Nephron (organoid): ENCODE results near the gene RSRC1.
"Not testable (repeated sequence)": the region's sequence is repeated elsewhere in the genome, so short reads cannot be mapped to it uniquely, and the experiment has no call there.

Experiments used
- H3K27ac Mint-ChIP-seq, 3 experiments: 2 replicates each; pipeline ENCODE4 v1.8.0; 2020; ENCODE audit warnings: mixed read lengths in 3 of 3, mild to moderate bottlenecking in 2 of 3, moderate library complexity in 1 of 3
- H3K27me3 Mint-ChIP-seq: 2 replicates; pipeline ENCODE4 v1.8.0; 2021; ENCODE audit warnings: low read depth, mild to moderate bottlenecking, moderate library complexity, mixed read lengths
- H3K36me3 Mint-ChIP-seq: 2 replicates; pipeline ENCODE4 v1.8.0; 2020; ENCODE audit warnings: low read depth, mixed read lengths
- H3K4me1 Mint-ChIP-seq: 2 replicates; pipeline ENCODE4 v1.8.0; 2020; ENCODE audit warnings: mixed read lengths
- H3K4me3 Mint-ChIP-seq, 3 experiments: 2 replicates each; pipeline ENCODE4 v1.8.0; 2020; ENCODE audit warnings: mild to moderate bottlenecking in 3 of 3, mixed read lengths in 3 of 3, moderate library complexity in 2 of 3
- H3K9me3 Mint-ChIP-seq: 2 replicates; pipeline ENCODE4 v1.8.0; 2020; ENCODE audit warnings: mixed read lengths
- TF ChIP-seq, protein P1 (sequence below), 3 experiments: fragments of 200-600 bp; sonication (generic); IDR thresholded peaks; one replicate each; pipeline ENCODE4 v1.5.0; 2021; ENCODE audit warnings: antibody characterized with exemption in 3 of 3; ENCODE audit not compliant: unreplicated experiment in 3 of 3

The RSRC1 gene

DNA sequence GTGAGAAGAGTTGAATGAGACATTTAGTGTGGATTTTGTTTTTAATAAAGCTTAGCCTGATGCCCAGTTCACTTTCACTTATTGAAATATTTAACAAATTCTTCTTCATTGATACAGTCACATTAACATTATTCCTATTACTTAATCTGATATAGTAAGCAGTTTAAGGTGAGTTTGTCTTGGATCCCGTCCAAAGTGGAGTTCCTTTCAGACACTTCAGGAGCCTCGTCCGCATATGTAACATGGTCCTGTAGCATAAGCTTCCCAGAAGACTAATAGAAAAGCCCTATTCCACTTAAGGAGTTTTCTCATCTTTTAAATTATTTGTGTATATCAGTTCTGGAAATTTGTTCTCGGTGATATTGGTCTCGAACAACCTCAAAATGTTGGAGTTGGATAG, 421.4 kb downstream of the RSRC1 start:
- Mint-ChIP-seq H3K4me1 (no peaks in the 10 kb centered on the region), H3K27me3 (no peaks in the 10 kb centered on the region), H3K4me3 (no peak overlapping the region), H3K9me3 (no peaks in the 10 kb centered on the region), H3K36me3 (no peaks in the 10 kb centered on the region), H3K27ac (no peak overlapping the region)
- TF ChIP-seq, protein P1, sequence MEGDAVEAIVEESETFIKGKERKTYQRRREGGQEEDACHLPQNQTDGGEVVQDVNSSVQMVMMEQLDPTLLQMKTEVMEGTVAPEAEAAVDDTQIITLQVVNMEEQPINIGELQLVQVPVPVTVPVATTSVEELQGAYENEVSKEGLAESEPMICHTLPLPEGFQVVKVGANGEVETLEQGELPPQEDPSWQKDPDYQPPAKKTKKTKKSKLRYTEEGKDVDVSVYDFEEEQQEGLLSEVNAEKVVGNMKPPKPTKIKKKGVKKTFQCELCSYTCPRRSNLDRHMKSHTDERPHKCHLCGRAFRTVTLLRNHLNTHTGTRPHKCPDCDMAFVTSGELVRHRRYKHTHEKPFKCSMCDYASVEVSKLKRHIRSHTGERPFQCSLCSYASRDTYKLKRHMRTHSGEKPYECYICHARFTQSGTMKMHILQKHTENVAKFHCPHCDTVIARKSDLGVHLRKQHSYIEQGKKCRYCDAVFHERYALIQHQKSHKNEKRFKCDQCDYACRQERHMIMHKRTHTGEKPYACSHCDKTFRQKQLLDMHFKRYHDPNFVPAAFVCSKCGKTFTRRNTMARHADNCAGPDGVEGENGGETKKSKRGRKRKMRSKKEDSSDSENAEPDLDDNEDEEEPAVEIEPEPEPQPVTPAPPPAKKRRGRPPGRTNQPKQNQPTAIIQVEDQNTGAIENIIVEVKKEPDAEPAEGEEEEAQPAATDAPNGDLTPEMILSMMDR (IDR thresholded peaks at IDR 0.05; ENCODE audit: unreplicated experiment in 3 of 3), result no peak

DNA sequence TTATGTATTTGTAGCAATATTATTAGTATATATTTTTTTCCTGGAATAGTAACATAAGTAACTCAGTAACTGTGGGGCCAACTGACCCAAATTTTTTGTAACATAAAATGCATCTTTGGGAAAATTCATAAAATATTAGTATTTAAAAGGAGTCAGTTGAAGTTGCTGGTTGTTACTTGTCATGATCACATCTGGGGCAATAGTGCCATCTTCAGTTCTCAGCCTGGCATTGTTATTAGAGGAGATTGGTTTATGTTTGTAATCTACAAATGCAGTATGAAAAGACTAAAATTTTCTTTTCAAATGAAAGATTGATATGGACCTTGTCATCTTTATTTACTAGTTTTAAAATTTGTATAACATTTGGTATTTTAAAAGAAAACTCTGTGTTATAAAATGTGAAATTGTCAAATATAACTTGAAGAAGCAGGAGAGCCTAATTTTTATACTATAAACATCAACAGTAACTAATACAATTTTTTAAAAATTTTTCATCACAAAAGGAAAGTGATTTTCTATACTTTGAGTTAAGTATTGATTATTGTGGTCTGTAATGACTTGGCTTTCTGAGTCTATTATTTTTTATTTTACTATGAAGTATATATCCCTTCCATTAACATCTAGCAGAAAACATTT, 422.3 kb downstream of the RSRC1 start:
- Mint-ChIP-seq H3K9me3 (no peaks in the 10 kb centered on the region), H3K4me3 (no peak overlapping the region), H3K36me3 (no peaks in the 10 kb centered on the region), H3K4me1 (no peaks in the 10 kb centered on the region), H3K27ac (no peak overlapping the region), H3K27me3 (no peaks in the 10 kb centered on the region)
- TF ChIP-seq, protein P1 (IDR thresholded peaks at IDR 0.05; ENCODE audit: unreplicated experiment in 3 of 3), result peak; percentile 54 to 68 (median 62)

DNA sequence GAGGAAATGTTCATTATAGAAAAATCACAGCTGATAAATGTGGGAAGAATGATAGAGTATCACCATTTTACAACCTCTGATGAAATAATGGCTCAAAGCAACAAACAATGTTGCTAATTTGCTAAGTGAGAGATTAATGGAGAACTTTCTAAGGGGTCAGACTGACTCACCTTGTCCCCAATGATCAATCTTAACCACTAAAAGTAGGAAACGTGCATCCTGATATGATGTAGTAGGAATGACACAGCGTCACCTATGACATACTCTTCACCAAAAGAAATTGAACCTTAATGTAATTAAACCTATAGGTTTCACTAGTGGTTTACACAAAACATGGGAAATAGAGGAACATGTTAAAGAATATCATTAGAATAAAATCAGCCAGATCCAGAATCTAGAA, 426.0 kb downstream of the RSRC1 start:
- H3K36me3 Mint-ChIP-seq, result no peaks in the 10 kb centered on the region
- TF ChIP-seq, protein P1 (IDR thresholded peaks at IDR 0.05; ENCODE audit: unreplicated experiment in 3 of 3), result no peak
- no peaks in the 10 kb centered on the region for H3K4me1 Mint-ChIP-seq
- H3K27me3 Mint-ChIP-seq, result no peaks in the 10 kb centered on the region
- no peak overlapping the region for H3K4me3 Mint-ChIP-seq
- no peaks in the 10 kb centered on the region for H3K9me3 Mint-ChIP-seq
- no peak overlapping the region for H3K27ac Mint-ChIP-seq

DNA sequence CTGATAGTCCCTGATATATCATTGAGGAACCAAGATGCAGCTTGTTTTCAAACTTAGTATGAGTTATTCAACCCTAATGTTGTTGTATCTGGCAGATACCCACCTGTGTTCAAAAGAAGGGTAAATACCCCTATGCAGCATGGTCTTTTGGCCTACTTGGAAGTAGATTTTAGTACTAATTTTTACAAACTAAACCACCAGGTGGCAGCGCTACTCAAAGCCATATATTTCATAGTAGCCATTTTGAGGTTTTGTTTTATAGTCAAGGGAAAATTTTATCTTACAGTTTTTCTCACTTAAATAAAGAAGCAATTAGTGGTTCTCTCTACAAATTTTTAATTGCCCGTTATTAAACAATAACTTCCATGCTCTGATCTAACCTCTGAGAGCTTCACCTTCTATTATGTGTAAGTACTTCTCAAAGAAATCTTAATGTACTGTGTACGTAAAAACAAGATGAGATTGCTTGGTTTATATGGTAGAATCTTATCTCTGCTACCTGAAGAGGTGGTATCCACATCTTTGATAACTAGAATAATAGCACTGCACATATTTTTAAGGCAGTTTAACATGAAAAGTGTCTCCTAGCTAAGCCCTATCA, 429.6 kb downstream of the RSRC1 start:
- Mint-ChIP-seq H3K4me1 (no peaks in the 10 kb centered on the region), H3K9me3 (no peaks in the 10 kb centered on the region), H3K36me3 (peaks cover 8% of the 10 kb centered on the region), H3K27me3 (no peaks in the 10 kb centered on the region), H3K4me3 (no peak overlapping the region), H3K27ac (no peak overlapping the region)
- TF ChIP-seq, protein P1 (IDR thresholded peaks at IDR 0.05; ENCODE audit: unreplicated experiment in 3 of 3), result peak; percentile 46 to 62 (median 52)

DNA sequence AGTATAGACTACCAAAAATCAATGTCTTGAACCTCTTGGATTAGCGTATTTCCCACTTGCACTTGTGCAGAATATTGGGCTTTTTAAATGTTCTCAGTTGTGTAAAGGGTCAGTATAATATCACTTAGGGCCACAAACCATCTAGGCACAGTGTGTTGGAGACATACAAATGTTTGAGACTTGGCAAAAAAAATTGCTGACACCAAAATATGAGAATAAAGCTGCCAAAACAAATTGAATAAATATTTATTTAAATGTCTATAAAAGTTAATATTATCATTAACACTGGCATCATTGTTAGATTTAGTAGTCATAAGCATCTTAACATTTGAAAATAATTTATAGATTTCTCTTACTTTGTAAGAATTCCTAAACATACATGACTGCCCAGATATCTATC, 430.2 kb downstream of the RSRC1 start:
- no peaks in the 10 kb centered on the region for H3K27me3 Mint-ChIP-seq
- no peak overlapping the region for H3K4me3 Mint-ChIP-seq
- no peaks in the 10 kb centered on the region for H3K4me1 Mint-ChIP-seq
- no peaks in the 10 kb centered on the region for H3K9me3 Mint-ChIP-seq
- no peak overlapping the region for H3K27ac Mint-ChIP-seq
- TF ChIP-seq, protein P1 (IDR thresholded peaks at IDR 0.05; ENCODE audit: unreplicated experiment in 3 of 3), result no peak
- peaks cover 8% of the 10 kb centered on the region for H3K36me3 Mint-ChIP-seq

DNA sequence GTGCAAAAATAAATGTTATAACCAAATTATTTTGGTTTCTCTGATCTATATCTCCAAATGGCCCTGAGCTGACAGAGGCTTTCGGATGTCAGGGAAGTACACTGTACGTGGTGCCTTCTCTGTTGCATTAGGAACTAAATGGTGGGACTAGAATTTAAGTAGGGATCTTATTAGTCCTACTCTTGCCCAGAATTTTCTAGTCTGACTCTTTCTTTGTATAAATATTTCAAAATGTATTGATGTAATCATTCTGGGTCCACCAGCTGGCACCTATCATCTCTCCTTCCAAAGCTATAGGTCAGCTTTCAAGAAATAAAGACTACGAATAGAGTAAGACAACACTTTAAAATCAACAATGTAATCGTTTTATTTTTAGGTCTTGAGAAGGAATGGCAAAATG, 438.8 kb downstream of the RSRC1 start:
- Mint-ChIP-seq H3K9me3 (no peaks in the 10 kb centered on the region), H3K27ac (no peak overlapping the region), H3K36me3 (peaks cover 3% of the 10 kb centered on the region), H3K27me3 (no peaks in the 10 kb centered on the region), H3K4me1 (no peaks in the 10 kb centered on the region), H3K4me3 (no peak overlapping the region)
- TF ChIP-seq, protein P1 (IDR thresholded peaks at IDR 0.05; ENCODE audit: unreplicated experiment in 3 of 3), result no peak

DNA sequence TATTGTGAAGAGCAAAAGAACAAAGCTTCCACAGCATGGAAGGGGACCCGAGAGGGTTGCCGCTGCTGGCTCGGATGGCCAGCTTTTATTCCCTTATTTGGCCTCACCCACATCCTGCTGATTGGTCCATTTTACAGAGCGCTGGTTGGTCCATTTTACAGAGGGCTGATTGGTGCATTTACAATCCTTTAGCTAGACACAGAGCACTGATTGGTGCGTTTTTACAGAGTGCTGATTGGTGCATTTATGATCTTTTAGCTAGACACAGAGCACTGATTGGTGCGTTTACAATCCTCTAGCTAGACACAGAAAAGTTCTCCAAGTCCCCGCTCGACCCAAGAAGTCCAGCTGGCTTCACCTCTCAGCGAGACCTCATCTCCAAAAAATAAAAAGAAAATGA, 440.0 kb downstream of the RSRC1 start:
- H3K27me3 Mint-ChIP-seq, H3K36me3 Mint-ChIP-seq, H3K4me1 Mint-ChIP-seq, H3K9me3 Mint-ChIP-seq, H3K27ac Mint-ChIP-seq, H3K4me3 Mint-ChIP-seq: not testable (repeated sequence)
